Upper lobe of right lung (tissue), 1 donor: ENCODE measurements around the gene CAPZB. TPM values are rescaled to one million over a fixed set of nuclear protein-coding genes. Genes with fewer than 3 reads are reported as not detected.

Experiments
- ATAC-seq: fragments of 200-7000 bp; cut with Tn5 transposase; one replicate; pipeline ENCODE4 v1.9.1; 2020; ENCODE audit warnings: mild to moderate bottlenecking, moderate library complexity
- DNase-seq: peaks from one replicate; pipeline ENCODE4 v3.0.0-alpha.2; 2020
- H3K27ac ChIP-seq: fragments of 200-600 bp; one replicate; pipeline ENCODE4 v1.8.0; 2022
- H3K27me3 ChIP-seq: fragments of 200-600 bp; one replicate; pipeline ENCODE4 v1.8.0; 2022; ENCODE audit warnings: mild to moderate bottlenecking
- H3K36me3 ChIP-seq: fragments of 200-600 bp; one replicate; pipeline ENCODE4 v1.8.0; 2022
- H3K4me1 ChIP-seq: fragments of 200-600 bp; one replicate; pipeline ENCODE4 v1.8.0; 2022
- H3K4me3 ChIP-seq: fragments of 200-600 bp; one replicate; pipeline ENCODE4 v1.8.0; 2022; ENCODE audit warnings: mild to moderate bottlenecking
- H3K9me3 ChIP-seq: fragments of 200-600 bp; one replicate; pipeline ENCODE4 v1.8.0; 2022
- intact Hi-C: fragments of 100-400 bp; cut with DNase I; formaldehyde crosslinking; loops from one replicate; pipeline ENCODE4 v1.11.0; 2022
- total RNA-seq: library from RNA; stranded (reverse); fragmentation: NEBNext Ultra II Directional; extraction: Animal tissue kit (Norgen Biotek cat#: 25700); gene quantifications from one replicate; pipeline ENCODE4 v1.2.1, GENCODE V29; 2021
- TF ChIP-seq, protein P1 (sequence below): fragments of 200-600 bp; IDR thresholded peaks from one replicate; pipeline ENCODE4 v1.8.0; 2022; ENCODE audit warnings: antibody characterized with exemption
- donor health status: DM: no; HTN: yes; CAD: no; lungs with severe emphysema.

The CAPZB gene
- total RNA-seq, 1 donor from 2014 or later = 237 TPM

DNA sequence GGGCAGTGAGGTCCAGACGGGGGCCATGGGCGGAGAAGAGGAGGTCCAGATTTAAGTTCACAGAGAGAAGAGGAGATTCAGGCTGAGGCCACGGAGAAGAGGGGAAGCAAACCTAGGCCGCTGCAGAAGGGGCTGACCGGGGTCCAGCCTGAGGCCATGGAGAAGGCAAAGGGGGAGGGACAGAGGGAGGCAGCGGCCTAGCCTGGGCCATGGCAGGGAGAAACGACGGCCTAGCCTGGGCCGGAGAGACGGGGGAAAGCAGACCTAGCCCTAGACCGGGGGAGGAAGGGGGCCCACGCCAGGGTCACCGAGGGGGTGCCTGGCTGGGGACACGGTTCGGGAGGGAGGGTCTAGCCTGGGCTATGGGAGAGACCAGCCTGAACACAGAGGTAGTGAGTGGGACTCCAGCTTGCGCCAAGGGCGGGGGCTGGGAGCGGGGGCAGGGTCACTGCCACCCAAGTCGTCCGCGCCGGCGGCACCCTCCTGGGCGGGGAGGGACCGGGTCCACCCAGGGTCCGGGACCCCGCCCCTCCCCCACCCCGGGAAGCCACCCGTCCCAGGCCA is 459 bp downstream of the CAPZB start:
- H3K4me3 ChIP-seq = peak overlapping the region; percentile 95
- no peak for DNase-seq
- TF ChIP-seq, protein P1, sequence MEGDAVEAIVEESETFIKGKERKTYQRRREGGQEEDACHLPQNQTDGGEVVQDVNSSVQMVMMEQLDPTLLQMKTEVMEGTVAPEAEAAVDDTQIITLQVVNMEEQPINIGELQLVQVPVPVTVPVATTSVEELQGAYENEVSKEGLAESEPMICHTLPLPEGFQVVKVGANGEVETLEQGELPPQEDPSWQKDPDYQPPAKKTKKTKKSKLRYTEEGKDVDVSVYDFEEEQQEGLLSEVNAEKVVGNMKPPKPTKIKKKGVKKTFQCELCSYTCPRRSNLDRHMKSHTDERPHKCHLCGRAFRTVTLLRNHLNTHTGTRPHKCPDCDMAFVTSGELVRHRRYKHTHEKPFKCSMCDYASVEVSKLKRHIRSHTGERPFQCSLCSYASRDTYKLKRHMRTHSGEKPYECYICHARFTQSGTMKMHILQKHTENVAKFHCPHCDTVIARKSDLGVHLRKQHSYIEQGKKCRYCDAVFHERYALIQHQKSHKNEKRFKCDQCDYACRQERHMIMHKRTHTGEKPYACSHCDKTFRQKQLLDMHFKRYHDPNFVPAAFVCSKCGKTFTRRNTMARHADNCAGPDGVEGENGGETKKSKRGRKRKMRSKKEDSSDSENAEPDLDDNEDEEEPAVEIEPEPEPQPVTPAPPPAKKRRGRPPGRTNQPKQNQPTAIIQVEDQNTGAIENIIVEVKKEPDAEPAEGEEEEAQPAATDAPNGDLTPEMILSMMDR = no peak
- no peaks in the 10 kb centered on the region for H3K36me3 ChIP-seq
- intact Hi-C loops = loop anchor here (10.0 kb wide), 1 partner anchor 170 kb away; no protein-coding TSS in a partner anchor
- H3K27ac ChIP-seq = peak overlapping the region; percentile 95
- H3K27me3 ChIP-seq = no peaks in the 10 kb centered on the region
- peak; percentile 21 for ATAC-seq
- peaks cover 64% of the 10 kb centered on the region for H3K4me1 ChIP-seq
- no peaks in the 10 kb centered on the region for H3K9me3 ChIP-seq

DNA sequence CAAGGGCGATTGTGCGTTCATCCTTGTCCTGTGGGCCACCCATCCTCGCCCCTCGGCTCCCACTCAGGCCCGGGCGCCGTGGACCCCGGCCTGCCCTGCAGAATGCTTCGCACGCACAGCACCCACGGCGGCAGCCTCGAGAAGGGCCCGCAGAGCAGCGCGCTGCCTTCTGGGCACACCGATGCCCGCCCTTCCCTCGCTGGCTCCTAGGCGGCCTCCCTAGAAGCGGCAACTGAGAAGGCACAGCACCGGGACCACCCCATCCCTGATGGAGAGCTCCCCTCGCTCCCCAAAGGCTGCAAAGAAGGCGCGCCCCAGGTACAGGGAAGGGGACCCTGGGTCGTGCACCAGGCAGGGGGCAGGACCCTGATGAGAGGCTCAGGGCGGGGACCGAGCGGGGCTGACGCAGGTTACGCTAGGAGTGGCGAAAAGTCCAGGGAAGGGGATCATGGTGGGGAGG is 971 bp downstream of the CAPZB start:
- intact Hi-C loops = loop anchor here (10.0 kb wide), 1 partner anchor 170 kb away; no protein-coding TSS in a partner anchor
- Histone ChIP-seq H3K36me3 (no peaks in the 10 kb centered on the region), H3K4me3 (peak overlapping the region; percentile 95), H3K4me1 (peaks cover 69% of the 10 kb centered on the region), H3K27ac (peak overlapping the region; percentile 95), H3K27me3 (no peaks in the 10 kb centered on the region), H3K9me3 (no peaks in the 10 kb centered on the region)
- TF ChIP-seq, protein P1 = no peak
- peak; percentile 71 for DNase-seq
- no peak for ATAC-seq

DNA sequence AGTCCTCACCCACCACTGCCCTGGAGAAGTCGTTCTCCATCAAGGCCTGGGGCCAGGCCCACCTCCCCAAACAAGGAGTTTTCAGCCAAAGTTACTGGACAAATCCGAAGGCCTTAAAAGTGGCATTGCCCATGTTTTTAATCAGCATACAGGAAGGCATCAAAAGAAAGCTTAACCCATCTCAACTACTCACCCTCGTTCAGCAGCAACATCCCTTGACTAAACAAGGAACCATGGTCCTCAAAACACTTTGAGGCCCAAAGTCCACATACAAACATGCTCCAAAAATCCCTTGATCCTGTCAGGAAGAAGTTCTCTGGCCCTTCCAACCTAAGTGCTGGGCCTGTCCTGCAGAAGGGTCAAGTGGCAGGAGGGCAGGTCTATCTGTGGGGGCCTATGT is 1.6 kb downstream of the CAPZB start:
- Histone ChIP-seq H3K27ac (peak overlapping the region; percentile 95), H3K36me3 (no peaks in the 10 kb centered on the region), H3K27me3 (no peaks in the 10 kb centered on the region), H3K4me1 (peaks cover 76% of the 10 kb centered on the region), H3K4me3 (peak overlapping the region; percentile 95), H3K9me3 (no peaks in the 10 kb centered on the region)
- intact Hi-C loops = loop anchor here (10.0 kb wide), 1 partner anchor 171 kb away; no protein-coding TSS in a partner anchor
- DNase-seq = no peak
- no peak for ATAC-seq
- TF ChIP-seq, protein P1 = no peak

DNA sequence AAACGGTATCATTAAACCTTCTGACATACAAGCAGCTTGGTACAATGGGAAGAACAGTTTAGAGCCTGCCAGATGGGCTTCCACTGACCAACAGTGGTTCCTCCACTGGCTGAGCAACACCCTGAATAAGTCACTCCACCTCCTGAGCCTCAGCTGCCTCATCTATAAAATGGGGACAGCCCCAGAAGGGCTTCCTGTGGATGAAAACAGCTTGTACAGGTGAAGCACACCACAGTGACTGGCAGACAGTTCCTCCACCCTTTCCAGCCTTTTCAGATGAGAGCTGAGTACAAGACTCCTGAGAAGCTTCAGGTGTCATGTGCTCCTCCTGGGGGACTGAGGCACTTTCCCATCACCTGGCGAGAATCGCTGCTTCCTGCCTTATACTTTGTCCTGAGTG is 2.1 kb downstream of the CAPZB start:
- no peak for DNase-seq
- TF ChIP-seq, protein P1 = no peak
- H3K4me1 ChIP-seq = peaks cover 80% of the 10 kb centered on the region
- intact Hi-C loops = loop anchor here (10.0 kb wide), 1 partner anchor 172 kb away; no protein-coding TSS in a partner anchor
- no peak for ATAC-seq
- no peaks in the 10 kb centered on the region for H3K9me3 ChIP-seq
- no peaks in the 10 kb centered on the region for H3K36me3 ChIP-seq
- H3K27ac ChIP-seq = peak overlapping the region; percentile 95
- H3K4me3 ChIP-seq = peak overlapping the region; percentile 95
- no peaks in the 10 kb centered on the region for H3K27me3 ChIP-seq

DNA sequence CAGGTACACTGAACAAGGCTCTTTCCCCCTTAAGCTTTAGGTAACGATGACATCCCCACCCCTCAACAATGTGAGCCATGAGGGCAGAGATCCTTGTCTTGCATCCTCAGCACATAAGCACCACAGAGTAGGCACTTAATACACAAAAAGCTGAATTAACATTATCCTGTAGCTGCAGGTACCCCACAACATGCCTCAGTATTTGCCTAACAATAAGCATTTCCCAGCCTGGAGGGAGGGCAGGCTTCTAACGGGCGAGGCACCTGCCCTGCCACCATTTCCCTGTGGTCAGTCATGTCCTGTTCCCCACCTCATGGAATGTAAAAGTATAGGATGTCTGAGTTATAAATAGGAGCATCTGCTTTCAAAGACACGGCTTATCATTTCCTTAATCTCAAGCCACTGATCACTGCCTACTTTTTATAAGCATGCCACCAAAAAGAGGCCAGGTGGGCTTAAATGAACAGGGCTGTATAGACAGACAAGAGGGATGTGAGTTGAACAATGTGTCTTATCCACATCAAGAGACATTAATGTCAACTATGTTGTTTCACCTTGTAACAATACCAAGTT is 3.4 kb downstream of the CAPZB start:
- Histone ChIP-seq H3K27ac (no peak overlapping the region), H3K4me3 (no peak overlapping the region), H3K27me3 (no peaks in the 10 kb centered on the region), H3K9me3 (no peaks in the 10 kb centered on the region), H3K4me1 (peaks cover 81% of the 10 kb centered on the region), H3K36me3 (no peaks in the 10 kb centered on the region)
- no peak for DNase-seq
- ATAC-seq = no peak
- TF ChIP-seq, protein P1 = no peak
- intact Hi-C loops = loop anchor here (10.0 kb wide), 1 partner anchor 173 kb away; no protein-coding TSS in a partner anchor
